HG02852 (cell line): ENCODE results near the gene APBA2.
"Not testable (repeated sequence)": the region's sequence is repeated elsewhere in the genome, so short reads cannot be mapped to it uniquely, and the experiment has no call there.

Experiments used
- ATAC-seq: cut with Tn5 transposase; IDR thresholded peaks from one replicate; pipeline ENCODE4 v1.9.1; 2021; ENCODE audit warnings: mild to moderate bottlenecking, moderate library complexity; ENCODE audit not compliant: unreplicated experiment

The APBA2 gene

GRCh38 chr15:29142129-29142747 is 256.5 kb downstream of the APBA2 start:
- ATAC-seq: no peak

- ATAC-seq: no peak
Measured at GRCh38 chr15:29143293-29143692, 257.5 kb downstream of the APBA2 start.

DNA sequence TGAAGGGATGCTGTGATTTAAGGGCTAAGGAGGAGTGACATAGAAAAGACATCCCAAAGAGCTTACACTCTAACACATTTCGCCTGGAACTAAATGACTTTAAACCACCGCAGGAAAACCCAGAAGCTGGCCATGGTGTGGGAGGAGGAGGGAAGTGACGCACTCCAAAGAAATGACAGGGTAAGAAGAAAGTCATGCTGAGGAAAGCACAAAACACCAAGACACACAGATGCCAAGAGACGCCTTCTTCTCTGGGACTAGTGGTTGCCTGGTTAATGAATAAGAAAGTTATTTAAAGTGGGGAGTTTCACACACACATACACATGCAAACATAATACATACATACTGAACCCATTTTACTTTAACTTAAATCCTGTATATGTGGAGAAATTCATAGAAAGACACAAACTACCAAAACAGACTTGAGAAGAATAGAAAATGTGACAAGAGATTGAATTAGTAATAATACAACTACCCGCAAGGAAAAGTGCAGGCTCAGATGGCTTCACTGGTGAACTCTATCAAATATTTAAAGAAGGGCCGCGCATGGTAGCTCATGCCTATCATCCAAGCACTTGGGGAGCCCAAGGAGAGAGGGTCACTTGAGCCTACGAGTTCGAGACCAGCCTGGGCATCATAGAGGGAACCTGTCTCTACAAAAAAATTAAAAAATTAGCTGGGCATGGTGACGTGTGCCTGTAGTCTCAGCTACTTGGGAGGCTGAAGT is 258.3 kb downstream of the APBA2 start:
- ATAC-seq: no peak

- ATAC-seq: no peak
Measured at GRCh38 chr15:29149738-29150075, 263.9 kb downstream of the APBA2 start.

DNA sequence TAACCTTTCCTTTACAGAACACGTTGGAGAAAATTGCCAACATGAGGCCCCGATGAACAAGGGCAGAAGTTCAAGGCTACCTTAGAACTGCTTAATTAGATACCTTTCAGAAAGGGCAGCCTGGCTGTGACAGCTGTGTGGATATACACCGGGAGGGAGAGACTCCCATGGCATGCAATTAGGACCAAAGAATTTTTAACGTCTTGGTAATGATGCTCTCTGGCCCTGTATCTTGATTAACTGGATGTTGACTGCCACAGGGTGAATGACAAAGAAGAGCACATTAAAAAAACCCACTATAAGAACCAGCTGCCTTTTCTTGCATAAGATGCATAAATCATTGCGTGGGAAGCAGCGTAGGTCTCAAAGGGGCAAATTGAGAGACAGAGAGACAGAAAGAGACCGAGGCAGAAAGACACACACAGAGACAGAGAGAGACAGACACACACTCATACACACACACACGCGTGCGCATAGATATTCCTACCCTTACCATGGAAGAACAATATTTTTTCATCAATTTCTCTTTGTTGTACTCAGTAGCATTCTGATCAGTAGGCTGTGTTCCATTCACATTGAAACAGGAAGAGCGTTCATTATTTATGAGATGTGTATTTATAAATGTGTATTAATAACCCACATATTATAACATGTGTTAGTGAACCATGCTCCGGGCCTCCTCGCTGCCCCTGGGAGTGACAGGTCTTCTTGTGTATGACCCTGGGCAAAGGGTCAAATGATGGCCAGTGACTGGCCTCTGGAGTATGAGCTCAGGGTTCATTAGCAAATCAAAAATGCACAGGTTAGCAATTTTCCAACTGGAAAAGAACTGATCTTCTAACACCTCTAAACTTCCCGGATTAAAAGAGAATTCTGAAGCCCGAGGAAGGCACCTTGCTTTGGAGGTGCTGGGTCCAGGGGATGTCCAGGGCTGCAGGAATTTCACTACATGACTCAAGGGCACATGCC is 265.0 kb downstream of the APBA2 start:
- no peak for ATAC-seq

DNA sequence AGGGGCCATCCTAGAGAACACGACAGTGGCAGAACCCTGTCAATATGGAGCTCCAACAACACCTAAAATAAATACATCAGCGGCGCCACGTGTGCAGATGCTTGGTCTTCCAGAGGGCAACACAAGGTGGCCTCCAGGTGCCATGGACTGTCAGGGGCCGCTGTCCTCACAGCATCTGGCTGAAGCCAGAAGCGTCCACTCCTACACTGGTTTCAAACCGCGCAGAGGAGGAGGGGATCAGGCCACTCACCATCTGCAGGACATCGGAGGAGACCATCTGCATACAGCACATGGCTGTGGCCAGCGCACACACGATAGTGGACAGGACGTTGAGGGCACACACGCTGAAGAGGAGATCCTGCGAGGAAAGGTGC is 265.7 kb downstream of the APBA2 start:
- ATAC-seq: no peak

DNA sequence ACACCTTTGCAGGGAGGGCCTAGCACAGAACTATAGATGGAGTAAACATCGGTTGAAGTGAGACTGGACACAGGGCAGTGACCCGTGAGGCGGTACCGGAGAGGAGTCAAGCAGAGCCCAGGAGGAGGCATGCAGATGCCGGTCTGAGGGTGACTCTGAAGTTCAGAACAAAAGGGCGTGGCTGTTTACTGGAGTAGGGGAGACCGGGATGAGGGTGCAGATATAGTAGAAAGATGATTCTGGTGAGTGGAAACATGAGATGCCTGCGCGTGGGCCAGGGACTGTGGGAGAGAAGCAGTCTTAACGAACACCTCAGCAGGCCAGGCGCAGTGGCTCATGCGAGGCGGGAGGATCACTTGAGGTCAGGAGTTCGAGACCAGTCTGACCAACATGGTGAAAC is 270.7 kb downstream of the APBA2 start:
- ATAC-seq: no peak

GRCh38 chr15:29159771-29160455 is 274.1 kb downstream of the APBA2 start:
- ATAC-seq: no peak

DNA sequence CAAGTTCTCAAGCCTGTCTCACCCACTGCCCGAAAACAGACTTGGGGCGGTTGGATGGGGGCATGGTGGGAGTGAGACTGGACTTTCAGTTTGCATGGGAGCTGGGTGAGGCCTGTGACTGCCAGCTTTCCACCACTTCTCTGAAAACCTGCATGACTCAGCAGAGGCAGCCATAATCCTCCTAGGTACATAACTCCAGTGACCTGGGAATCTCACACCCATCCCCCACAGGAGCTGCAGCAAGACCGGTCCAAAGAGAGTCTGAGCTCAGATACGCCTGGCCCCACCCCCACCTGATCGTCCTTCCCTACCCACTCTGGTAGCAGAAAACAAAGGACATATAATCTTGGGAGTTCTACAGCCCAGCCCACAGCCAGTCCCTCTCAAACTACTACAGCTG is 276.6 kb downstream of the APBA2 start:
- ATAC-seq: no peak

DNA sequence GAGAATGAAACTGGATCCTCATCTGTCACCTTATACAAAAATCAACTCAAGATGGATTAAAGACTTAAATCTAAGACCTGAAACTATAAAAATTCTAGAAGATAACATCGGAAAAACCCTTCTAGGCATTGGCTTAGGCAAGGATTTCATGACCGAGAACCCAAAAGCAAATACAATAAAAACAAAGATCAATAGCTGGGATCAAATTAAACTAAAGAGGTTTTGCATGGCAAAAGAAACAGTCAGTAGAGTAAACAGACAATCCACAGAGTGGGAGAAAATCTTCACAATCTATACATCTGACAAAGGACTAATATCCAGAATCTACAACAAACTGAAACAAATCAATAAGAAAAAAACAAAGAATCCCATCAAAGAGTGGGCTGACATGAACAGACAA is 281.3 kb downstream of the APBA2 start:
- not testable (repeated sequence) for ATAC-seq
